GM12864 (cell line): ENCODE data around the gene CDR2L.
"Not testable (repeated sequence)": the region's sequence is repeated elsewhere in the genome, so short reads cannot be mapped to it uniquely, and the experiment has no call there.

Source experiments
- DNase-seq: peaks from one replicate; pipeline ENCODE4 v3.0.0-alpha.2; 2011; ENCODE audit warnings: low read depth
- H3K4me3 ChIP-seq: 2 replicates; pipeline ENCODE4 v1.5.1; 2011; ENCODE audit warnings: mild to moderate bottlenecking, low read depth, low read length, control low read depth
- CTCF ChIP-seq: IDR thresholded peaks from 2 replicates; pipeline ENCODE4 v1.5.1; 2011; ENCODE audit warnings: low read depth, mild to moderate bottlenecking, moderate library complexity, low read length, control low read depth, inconsistent platforms; ENCODE audit errors: missing control alignments

Gene CDR2L

DNA sequence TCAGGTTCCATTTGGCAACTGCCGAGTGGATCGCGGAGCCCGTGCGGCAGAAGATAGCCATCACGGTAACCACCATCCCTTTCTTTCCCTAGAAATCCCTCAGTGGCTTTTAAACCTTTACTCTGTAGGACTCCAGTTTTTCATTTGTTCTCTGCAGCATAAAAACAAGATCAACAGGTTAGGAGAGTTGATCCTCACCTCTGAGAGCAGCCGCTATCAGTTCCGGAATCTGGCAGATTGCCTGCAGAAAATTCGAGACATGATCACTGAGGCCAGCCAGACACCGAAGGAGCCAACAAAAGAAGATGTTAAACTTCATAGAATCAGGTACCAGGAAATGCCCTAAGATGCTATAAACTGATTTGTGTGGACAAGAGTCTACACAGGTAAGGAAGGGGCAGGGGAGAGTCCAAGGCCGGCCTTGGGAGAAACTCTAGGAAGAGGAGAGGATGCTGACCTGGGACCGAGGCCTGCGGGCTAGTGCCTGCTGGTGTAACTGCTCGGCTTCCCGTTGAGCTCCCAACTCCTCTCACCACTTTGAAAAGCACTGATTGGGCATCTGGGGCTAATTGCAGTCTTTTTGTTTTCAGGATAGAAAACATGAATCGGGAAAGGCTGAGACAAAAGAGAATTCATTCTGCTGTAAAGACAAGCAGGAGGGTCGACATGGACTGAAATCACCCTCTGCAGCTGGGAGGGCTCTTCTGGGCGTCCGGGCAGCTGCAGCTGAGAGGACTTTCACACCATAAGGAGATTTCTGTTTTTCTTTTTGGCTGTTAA lies 33.1 kb downstream of the CDR2L start:
- no peak for TF ChIP-seq CTCF
- DNase-seq, result no peak
- H3K4me3 ChIP-seq, result no peak overlapping the region

DNA sequence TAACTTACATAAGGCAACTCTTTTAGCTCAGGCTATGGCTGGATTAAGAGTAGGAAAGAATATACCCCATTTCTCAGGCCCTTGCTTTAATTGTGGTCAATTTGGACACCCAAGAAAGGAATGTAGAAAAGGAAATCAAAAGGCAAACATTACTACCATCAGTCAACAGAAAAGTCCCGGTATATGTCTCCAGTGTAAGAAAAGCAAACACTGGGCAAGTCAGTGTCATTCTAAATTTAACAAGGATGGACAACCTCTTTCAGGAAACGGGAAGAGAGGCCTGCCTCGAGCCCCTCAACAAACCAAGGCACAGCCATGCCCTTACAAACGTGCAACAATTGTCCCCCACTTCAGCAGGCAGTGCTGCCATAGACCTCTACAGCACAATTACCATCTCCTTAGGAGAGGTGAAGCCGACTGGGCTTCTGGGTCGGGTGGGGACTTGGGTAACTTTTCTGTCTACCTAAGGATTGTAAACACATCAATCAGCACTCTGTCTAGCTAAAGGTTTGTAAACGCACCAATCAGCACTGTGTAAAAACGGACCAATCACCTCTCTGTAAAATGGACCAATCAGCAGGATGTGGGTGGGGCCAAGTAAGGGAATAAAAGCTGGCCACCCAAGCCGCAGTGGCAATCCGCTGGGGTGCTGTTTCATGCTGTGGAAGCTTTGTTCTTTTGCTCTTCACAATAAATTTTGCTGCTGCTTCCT lies 37.4 kb downstream of the CDR2L start:
- no peak overlapping the region for H3K4me3 ChIP-seq
- DNase-seq, result no peak
- no peak for TF ChIP-seq CTCF

DNA sequence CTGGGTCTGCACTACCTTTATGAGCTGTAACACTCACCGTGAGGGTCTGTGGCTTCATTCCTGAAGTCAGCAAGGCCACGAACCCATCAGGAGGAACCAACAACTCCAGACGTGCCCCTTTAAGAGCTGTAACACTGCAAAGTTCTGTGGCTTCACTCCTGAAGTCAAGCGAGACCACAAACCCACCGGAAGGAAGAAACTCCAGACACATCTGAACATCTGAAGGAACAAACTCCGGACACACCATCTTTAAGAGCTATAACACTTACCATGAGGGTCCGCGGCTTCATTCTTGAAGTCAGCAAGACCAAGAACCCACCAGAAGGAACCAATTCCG lies 37.9 kb downstream of the CDR2L start:
- not testable (repeated sequence) for H3K4me3 ChIP-seq, DNase-seq

DNA sequence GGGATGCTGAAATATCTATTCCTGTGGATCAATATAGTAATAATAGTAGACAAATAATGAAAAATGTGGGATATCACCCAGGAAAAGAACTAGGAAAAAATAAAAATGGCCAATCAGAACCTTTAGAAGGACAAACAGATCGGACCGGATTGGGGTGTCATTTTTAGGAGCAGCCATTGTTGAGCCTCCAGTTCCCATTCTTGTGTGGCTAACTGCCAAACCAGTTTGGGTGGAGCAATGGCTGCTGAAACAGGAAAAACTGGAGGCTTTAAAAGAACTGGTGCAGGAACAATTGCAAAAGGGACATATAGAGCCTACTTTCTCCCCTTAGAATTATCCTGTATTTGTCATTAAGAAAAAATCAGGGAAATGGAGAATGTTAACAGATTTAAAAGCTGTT lies 39.2 kb downstream of the CDR2L start:
- not testable (repeated sequence) for H3K4me3 ChIP-seq

DNA sequence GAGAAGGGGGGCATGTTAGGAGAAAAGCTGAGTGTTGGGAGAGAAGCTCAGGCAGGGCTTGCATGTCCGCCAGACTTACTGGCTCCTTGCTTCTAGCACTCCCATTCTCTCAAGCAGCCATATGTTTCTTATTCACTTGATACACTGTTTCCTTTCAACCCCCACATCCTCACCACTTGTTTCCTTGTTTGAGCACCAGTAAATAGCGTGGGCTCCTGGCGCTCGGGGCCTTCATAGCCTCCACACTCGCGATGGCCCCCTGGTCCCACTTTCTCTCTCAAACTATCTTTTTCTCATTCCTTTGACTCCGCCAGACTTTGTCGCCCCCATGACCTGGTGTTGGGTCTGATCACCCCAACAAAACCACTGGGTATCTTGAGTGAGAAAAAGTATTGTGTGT lies 42.7 kb downstream of the CDR2L start:
- DNase-seq, result no peak
- no peak overlapping the region for H3K4me3 ChIP-seq
- no peak for TF ChIP-seq CTCF

More for the DNA sequence above, 39.2 kb downstream of the CDR2L start:
- not testable (repeated sequence) for DNase-seq

DNA sequence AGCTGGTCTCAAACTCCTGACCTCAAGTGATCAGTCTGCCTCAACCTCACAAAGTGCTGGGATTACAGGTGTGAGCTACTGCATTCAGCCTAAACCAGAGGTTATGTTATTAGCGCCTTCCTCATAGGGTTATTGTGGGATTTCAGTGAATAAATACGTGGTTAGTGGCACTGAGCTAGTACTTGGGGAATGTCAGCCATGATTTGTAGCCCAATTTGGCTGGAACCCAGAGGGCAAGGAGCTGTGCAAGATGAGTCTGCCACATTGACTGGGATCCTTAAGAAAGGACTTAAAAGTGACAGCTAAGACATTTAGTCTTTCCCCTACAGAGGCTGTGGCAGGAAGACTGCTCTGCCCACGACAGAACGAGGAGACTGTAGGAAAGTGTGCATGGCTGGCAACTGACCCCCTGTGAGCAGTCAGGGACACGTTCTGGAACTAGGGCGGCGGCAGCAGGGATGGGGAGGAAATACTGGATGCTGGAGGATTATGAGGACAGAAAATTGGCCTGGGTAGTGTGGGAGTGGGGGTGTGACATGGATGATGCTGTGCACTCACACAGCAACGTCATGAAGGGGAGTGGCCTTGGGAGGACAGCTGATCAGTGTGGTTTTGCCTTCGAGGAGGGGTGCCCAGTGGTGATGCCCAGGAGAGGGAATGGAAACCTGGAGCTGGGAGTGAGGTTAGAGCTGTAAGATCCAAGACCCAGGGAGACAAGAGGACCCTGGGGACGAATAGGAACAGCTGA lies 44.7 kb downstream of the CDR2L start:
- DNase-seq, result no peak
- TF ChIP-seq CTCF, result no peak
- H3K4me3 ChIP-seq, result peak overlapping the region; percentile 22

GRCh38 chr17:75032720-75033280 lies 45.4 kb downstream of the CDR2L start:
- H3K4me3 ChIP-seq, result peak overlapping the region; percentile 22
- no peak for TF ChIP-seq CTCF
- DNase-seq, result no peak
